Measurements from ENCODE around the gene COL25A1.
"Not testable (repeated sequence)": the region's sequence is repeated elsewhere in the genome, so short reads cannot be mapped to it uniquely, and the experiment has no call there.

The COL25A1 gene

DNA sequence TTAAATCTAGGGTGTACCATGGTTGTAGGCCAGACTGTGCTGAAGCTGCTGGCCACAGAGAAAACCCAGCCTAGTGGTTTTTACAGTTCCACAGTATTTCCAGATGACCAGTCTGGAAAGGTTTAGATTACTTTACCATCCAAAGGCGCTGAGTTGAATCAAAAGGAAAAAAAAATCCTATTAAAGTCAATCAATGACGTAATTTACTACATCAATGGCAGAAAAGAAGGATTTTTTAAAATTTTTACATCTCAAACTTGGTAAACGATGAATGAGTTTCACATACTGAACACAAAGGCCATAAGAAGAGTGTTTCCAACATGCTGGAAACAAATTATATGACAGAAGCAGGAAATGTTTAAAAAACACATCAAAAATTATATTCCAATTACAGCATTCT, 409.0 kb downstream of the COL25A1 start:
- no peak for DNase-seq

DNA sequence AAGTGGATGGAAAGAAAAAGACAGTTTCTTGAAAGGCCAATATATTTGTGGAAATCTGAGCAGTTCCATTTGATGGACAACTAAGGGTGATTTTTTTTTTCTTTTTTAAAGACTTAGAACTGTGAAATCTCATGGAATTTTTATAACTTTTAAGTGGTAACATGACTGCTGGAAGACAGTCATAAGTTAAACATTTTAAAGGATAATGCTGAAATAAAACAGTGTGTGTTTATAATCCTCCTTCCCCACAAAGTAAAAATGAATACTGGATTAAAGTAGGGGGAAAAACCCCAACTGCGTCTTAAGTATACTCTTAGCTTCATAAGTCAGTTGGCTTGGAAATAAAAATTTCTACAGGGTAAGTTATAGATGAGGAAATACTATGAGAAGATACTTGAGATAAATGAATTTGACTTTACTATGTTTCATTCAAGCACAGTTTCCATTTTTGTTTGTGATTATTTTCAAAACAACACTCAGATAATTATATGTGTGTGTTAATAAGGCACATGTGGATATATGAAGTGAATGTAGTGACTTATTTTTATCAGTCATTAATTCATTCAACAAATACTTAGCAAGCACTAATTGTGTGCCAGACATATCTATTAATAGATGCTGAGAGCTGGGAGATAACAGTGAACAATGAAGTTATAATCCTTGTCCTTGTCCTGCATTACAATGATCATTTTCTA, 410.4 kb downstream of the COL25A1 start:
- no peak for DNase-seq

DNA sequence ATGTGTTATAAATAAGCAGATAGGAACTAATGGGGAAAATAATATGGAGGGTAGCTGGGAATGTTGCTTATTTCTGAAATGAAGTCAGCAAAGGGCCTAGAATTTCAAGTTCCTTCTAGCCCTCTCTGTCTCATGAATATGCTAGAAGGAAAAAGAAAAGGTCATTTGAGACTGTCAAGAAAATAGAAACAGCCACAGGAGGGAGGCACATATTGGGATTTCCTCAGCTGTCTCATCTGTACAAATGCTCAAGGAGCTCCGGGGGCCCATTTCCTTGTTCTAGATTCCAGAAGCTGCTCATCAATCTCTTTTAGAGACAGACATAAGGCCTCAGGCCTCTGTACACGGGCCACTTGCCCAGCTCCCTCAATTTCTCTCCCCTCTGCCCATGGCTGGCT, 412.0 kb downstream of the COL25A1 start:
- DNase-seq = no peak

DNA sequence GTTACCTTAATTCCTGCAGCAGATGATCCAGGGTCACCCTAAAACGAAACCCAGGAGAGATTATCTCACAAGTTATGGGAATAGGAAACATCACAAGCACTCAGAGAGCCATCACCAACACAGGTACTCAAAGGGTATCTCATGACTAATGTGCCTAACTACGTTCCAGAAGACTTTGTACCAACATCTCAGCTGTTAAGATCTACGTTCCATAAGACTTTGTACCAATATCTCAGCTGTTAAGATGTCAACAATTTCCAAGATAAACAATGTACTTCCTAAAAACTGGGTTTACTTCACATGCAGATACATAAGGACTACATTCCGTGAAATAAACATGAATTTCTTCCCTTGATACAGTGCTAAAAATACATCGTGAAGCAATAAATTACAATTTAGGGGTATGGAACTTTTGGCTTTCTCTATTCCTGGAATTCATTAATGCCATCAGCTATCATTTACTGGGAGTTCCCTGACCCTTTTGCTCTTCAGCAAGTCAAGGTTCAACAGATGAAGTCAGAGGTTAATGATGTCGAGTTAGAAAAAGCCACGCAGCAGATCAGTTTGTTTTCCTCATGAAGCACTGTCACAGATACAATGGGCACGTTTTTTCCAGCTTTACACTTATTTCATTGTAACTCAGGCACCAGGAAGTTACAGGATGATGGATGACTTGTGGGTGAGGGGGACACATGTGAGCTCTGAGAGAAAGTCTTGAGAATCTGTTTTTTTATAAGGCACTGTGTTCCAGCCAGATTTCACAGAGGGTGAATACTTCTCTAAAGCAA, 412.6 kb downstream of the COL25A1 start:
- no peak for DNase-seq

DNA sequence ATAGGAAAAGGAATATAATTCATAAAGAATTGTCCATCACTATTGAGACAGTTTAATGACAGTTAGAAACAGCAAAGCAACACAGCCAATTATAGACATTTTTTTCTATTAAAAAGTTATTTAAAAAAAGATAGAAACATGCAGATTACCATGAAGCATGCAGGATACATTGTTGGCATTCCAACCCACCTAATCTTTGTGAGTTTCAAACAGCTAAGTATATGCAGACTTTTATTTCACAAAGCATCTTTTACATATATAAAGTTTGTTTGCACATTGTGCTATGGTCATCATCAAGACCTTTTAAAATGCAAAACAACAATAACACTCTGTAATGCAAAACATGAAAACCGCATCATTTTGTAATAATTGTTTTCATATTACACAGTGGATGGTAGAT, 413.7 kb downstream of the COL25A1 start:
- DNase-seq = no peak

DNA sequence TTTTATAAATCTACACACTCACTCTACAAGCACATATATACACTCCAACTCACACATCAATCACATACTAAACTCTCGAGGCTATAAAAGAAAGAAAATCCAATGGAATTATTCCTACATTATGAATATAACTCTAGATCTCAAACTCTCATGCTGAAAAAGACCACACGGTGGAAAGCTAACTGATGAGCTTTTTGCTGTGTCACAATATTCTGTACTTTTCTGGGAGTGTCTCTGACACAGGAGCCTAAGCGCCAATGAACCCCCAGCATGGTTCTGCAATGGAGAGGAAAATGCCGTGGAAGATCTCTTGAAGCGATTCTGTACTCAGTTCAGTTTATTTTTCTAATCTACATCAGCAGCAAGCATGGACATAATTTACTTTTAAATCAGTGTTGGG, 415.4 kb downstream of the COL25A1 start:
- DNase-seq = no peak

DNA sequence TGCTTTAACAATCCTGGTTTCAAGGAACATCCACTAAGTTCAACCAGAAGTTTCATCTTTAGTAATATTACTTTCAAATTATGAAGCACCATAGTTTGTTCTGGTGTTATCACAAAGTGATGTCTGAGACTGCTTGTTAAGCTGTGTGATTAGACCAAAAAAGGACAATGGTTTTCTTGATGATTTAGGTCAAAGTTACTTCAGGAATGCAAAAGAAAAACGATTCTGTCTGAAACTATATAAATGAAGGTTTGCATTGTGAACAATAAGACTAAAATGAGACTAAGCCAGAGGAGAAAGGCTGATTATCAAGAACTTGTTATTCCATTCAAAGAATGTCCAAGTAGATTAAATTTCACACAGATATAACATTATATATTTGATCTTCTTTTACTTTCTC, 417.2 kb downstream of the COL25A1 start:
- DNase-seq = no peak

DNA sequence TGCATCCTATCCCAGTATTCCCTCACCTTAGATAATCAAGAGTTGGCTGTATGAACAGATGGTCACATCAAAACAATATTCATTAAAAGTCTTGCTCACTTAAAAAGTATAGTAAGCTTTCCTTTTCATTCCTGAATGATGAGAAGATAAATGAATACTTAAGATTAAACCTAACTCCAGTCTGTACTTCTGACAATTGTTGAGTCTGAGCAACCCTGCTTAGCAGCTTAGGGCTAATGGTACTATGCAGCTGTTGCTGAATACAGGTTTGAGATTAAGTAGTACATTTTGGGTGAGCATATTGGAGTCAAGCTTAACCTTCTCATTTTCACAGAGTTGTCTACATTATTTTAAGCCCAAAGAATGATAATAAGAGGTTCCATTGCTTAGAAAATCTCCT, 417.9 kb downstream of the COL25A1 start:
- no peak for DNase-seq

DNA sequence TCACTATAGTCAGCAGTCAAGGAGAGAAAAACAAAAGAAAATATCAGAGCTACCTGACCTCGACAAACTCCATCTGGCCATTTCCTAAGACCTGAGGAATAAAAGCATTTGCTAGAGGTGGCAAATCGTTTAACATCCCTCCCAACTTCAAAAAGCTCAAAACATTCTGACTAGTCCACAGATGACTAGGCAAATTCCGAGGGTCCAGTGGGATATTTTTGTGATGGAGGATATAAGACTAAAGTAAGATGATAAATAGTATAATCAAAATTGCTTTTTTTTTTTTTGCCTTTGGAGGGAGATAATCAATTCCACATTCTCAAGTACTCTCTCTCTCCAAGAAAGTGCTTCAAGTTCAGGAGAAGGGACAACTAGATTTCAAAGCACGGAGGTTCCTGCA, 420.5 kb downstream of the COL25A1 start:
- DNase-seq = no peak

DNA sequence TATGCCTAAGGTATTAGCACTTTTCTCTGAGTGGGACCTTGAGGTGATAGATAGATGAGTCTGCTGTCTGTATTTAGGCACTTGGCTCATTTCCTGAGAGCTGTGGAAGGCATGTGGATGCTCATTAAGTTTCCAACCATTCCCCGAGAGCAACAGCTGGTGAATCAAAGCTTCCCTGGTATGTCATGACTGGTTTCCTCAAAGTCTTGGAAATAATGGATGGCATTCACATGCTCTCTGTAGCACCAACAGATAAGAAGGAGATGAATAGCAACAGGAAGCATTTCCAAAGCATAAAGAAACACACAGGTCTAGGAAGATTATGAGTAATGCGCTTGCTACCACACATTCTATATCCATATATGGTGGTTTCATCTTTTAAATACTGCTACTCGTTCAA, 421.3 kb downstream of the COL25A1 start:
- DNase-seq = no peak

DNA sequence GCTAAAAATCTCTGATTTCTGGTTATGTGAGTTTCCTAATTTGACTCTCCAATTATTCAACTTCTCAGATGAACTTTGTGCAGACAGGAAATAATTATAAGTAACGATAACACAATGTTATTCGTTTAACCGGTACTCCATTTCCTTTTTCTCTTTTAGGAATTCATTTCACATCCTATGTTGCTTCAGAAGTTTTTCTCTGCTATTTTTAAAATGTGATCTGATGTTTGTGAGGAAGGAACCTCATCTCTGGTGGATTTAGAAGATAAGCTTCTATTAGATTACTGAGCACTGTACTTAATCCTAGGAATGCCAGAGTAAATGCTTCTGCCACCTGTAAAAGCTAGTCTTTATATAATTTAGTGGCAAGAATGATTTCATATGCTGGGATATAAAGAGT, 423.7 kb downstream of the COL25A1 start:
- no peak for DNase-seq

DNA sequence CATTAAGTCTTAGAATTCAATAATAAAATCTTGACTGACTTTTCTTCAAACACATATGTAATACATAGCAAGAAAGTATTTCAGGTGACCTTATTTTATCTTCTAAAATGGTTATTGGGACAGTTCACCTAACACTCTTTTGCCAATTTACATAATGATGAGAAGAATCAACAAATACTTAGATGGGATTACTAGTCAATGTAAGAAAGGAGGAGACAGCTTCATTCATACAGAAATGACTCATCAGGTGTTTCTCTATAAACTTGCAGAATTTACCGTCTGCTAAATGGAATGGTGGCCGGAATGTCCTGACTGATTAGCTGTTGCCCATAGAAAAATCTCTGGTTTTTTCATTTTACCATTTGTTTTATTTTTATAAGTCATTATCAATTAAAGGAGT, 424.6 kb downstream of the COL25A1 start:
- no peak for DNase-seq

DNA sequence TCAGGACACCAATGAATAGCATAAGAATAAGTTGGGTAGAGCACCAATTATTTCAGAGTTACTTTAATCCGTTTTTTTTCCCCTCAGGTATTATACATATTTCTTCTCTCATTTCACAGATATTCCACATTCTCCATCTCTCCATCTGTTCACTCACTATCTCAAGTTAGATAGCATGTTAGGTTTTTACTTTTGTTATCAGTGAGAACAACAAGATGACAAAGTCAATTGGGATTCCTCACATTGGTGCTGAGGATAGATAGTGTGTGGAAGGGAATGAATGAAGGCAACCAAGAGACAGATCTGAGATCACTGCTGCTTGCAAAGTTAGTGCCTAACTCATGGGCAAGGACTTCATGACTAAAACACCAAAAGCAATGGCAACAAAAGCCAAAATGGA, 427.7 kb downstream of the COL25A1 start:
- no peak for DNase-seq

DNA sequence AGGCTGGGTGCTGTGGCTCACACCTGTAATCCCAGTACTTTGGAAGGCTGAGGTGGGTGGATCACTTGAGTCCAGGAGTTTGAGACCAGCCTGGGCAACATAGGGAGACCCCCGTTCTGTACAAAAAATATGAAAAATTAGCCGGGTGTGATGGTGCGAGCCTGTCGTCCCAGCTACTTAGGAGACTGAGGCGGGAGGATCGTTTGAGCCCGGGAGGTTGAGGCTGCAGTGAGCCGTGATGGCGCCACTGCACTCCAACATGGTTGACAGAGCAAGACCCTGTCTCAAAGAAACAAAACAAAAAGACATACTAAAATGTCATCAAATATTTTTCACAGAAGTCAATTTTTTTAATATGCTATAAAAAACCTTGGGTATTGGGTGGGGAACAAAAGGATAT, 432.5 kb downstream of the COL25A1 start:
- DNase-seq = not testable (repeated sequence)

DNA sequence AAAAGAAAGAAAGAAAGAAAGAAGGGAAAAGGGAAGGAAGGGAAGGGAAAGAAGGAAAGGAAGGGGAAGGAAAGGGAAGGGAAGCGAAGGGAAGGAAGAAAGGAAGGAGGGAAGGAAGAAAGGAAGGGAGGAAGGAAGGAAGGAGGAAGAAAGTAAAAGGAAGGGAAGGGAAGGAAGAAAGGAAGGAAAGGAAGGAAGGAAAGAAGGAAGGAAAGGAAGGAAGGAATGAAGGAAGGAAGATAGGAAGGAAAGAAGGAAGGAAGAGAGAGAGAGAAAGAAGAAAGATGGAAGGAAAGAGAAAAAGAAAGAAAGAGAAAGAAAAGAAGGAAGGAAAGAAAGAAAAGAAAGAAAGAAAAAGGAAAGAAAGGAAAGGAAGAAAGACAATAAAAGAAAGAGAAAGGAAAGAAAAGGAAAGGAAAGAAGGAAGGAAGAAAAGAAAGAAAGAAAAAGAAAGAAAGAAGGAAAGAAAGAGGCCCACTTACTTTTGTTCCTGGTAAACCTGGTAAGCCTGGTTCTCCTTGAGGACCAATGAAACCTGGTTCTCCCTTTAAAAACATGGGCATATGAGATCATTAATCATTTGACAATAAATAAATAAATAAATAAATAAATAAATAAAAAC, 433.7 kb downstream of the COL25A1 start:
- DNase-seq = no peak

DNA sequence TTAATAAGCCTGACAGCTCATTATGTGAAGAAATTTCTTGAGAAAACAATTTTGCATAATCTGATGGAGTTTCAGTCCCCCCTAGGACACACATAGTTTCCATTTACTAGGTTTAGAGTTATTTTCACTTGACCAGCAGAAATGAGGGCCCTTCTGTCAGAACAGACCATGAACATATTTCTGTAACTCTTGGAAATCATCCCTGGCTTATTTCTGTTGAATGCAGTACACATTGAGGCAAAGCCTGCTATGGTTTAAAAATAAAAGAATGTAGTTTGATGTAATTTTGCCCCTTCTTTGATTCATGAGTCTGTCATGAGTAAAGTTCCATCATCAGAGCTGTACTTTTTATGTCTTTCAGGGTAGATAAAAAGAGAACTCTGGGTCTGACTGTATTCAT, 435.0 kb downstream of the COL25A1 start:
- DNase-seq = no peak

DNA sequence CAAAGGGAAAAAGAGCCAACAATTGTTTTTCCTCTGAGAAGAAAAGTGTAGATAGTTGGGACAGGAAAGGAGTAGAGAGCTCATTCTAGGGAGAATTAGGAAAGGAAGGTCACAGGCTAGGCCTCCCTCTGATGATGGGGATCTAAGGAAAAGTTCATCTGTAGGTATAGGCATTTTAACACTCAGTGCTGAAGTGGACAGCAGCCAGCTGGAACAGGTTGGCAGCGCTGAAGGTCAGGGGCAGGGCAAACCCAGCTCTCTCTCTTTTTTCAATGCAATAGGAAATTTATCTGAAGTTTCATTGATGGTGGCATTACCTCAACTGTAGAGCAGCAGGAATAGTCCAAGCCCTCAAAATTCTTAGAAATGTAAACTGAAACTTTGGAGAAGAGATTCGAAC, 441.1 kb downstream of the COL25A1 start:
- DNase-seq = no peak

DNA sequence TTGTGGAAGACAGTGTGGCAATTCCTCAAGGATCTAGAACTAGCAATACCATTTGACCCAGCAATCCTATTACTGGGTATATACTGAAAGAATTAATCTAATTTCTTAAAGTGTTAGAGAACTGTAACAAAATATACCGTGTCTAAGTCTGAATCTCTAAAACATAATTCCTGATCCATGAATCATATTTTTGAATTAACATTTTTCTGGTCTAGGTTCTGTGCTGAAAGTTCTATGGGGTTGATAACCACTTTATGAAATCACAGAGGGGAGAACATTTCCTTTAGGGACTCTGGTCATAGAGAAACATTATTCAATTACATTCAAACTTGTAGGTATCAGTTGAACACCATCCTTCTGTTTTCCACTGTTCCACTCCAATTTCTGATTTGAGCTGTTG, 447.7 kb downstream of the COL25A1 start:
- DNase-seq = no peak

DNA sequence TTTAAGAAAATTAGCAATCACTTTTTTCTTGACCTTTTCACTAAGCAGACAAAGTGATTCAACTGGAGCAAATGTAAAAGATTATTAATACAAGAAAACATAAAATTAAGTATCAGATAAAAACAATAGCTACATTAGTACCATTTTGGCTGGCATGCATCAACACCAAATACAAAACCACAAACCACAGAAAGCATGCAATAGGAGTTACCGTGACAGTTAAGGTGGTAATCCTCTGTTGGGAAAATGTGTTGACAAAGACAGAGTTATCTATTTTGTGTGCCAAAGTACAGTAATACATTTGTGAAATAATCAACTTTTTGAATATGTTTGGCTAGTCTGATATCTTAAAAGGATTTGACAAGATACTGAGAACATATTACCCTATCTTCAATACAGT, 449.8 kb downstream of the COL25A1 start:
- DNase-seq = no peak

DNA sequence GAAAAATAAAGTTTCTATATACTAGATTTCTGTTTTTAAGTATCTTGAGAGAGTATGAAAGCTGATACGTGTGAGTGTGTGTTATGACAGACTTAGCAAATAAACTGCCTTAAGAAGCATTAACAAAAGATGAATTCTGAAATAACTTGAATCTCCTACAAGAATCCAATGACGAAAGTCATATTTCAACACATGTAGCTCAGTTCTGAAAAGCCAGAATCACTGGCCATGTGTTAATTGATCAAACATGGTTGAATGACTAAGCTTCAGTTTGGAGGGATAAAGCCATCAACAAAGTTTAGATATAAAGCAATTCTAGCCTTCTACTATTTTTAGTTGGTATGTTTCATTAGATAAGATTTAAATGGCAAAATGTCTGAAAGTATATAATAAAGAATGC, 451.1 kb downstream of the COL25A1 start:
- no peak for DNase-seq

DNA sequence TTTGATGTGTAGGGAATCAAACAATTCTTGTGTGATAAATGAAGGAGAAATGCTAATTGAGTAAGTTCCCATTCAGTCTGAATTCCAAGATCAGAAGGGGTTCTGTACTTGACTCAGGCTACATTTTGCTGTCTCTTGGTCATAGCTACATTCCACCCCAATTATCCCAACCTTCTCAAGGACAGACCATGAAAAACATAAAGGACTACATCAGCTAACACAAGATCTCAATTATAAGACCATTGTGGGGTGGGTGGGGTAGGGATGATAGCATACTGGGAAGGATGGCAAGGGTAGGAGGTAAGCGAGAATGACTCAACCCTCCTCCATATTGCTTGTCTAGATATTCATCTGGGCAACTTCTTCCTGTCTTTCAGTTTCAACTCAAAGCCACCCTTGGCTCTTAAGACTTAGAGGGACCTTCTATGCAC, 452.2 kb downstream of the COL25A1 start:
- no peak for DNase-seq

DNA sequence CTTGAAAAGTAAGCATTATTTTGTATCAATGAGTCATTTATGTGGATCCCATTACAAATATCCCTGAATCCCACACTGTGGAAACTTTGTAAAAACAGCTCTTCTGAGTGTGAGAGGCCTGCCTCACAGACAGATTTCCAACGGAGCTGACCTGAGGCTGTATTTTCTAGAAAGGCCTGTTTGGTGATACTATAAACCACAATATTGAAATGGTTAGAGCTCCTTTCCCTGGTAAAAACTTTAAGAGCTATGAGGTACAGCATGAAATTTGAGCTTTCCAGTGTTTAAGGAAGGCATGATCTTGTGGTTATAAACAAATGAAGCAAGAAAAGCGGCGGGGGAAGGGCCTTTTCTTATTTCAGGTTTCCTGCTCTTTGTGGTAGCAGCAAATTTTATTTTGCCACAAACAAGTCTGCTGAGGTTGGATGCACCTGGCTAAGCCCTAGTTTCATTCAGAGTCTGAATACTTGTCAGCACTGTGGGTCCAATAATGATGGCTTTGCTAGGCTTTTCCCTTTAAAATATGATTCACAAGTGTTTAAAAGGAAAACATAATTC, 452.8 kb downstream of the COL25A1 start:
- DNase-seq = no peak

DNA sequence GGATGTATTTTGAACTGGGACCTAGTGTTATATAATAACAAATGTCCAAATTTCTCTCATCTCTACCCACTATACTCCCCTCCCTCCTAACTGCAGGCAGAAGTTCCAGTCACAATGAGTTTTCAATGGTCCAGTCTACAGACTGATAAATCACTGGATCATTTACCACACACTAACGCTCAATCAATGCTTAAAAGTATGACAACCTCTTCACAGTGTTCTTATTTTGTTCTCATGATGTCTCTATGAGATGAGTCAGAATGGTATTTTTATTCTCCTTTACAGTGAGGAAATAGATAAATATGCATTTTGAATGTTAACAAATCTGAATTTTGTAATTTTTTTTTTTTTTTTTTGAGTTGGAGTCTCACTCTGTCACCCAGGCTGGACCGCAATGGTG, 455.9 kb downstream of the COL25A1 start:
- no peak for DNase-seq

DNA sequence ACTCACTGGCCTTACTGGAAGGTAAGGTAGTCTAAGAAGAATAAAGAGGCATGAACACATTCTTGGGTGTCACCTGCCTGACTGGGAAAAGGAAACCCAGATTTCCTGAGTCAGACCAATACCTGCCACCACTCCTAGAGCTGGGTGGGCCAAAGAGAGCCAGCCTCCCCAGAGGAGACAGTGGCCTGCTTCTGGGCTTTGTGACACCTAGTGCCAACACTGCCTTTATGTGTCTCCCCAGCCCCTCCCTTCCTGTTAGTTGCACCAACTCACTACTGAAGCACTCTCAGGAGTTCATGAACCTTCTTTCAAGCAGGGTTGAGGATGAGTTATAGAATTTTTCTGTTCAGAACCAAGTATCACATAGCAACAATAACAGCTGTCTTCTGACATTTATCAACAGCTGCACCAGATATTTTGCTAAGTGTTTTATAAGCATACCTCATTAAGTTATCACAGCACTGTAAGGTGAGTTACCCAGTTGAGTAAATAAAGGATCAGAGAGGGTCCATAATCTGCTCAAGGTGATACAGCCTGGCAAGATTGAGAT, 462.0 kb downstream of the COL25A1 start:
- DNase-seq = no peak

All from hematopoietic multipotent progenitor cell treated with erythropoietin and hydrocortisone succinate and interleukin-3 and kit ligand, for 8 days (in vitro differentiated cells).